Middle frontal gyrus (tissue), 1 donor: ENCODE measurements around the gene SLC6A7.
"Not testable (repeated sequence)": the region's sequence is repeated elsewhere in the genome, so short reads cannot be mapped to it uniquely, and the experiment has no call there.

Source experiments
- DNase-seq: peaks from one replicate; pipeline ENCODE4 v3.0.0-alpha.2; 2015; ENCODE audit warnings: low spot score; ENCODE audit errors: extremely low spot score

The SLC6A7 gene

GRCh38 chr5:150239794-150240122, 49.9 kb downstream of the SLC6A7 start:
- DNase-seq, result no peak

GRCh38 chr5:150241298-150242160, 51.7 kb downstream of the SLC6A7 start:
- DNase-seq, result no peak

- no peak for DNase-seq
Measured at GRCh38 chr5:150242251-150242894, 52.5 kb downstream of the SLC6A7 start.

GRCh38 chr5:150243590-150243989, 53.7 kb downstream of the SLC6A7 start:
- DNase-seq, result no peak

- no peak for DNase-seq
Measured at GRCh38 chr5:150244209-150244608, 54.3 kb downstream of the SLC6A7 start.

GRCh38 chr5:150245111-150245789, 55.4 kb downstream of the SLC6A7 start:
- no peak for DNase-seq

- no peak for DNase-seq
Measured at GRCh38 chr5:150245808-150246207, 55.9 kb downstream of the SLC6A7 start.

- no peak for DNase-seq
Measured at GRCh38 chr5:150246429-150246828, 56.6 kb downstream of the SLC6A7 start.

GRCh38 chr5:150246835-150247234, 57.0 kb downstream of the SLC6A7 start:
- DNase-seq, result no peak

GRCh38 chr5:150247726-150248125, 57.9 kb downstream of the SLC6A7 start:
- DNase-seq, result no peak

GRCh38 chr5:150248493-150248892, 58.6 kb downstream of the SLC6A7 start:
- not testable (repeated sequence) for DNase-seq

GRCh38 chr5:150248946-150249345, 59.1 kb downstream of the SLC6A7 start:
- no peak for DNase-seq

- DNase-seq, result no peak
Measured at GRCh38 chr5:150249744-150250143, 59.9 kb downstream of the SLC6A7 start.

GRCh38 chr5:150251504-150251903, 61.6 kb downstream of the SLC6A7 start:
- DNase-seq, result no peak

- no peak for DNase-seq
Measured at GRCh38 chr5:150252489-150252888, 62.6 kb downstream of the SLC6A7 start.

GRCh38 chr5:150253416-150254208, 63.8 kb downstream of the SLC6A7 start:
- no peak for DNase-seq

- no peak for DNase-seq
Measured at GRCh38 chr5:150254363-150254762, 64.5 kb downstream of the SLC6A7 start.

GRCh38 chr5:150254774-150255173, 64.9 kb downstream of the SLC6A7 start:
- no peak for DNase-seq

- no peak for DNase-seq
Measured at GRCh38 chr5:150255659-150256409, 66.0 kb downstream of the SLC6A7 start.

GRCh38 chr5:150256410-150257064, 66.7 kb downstream of the SLC6A7 start:
- DNase-seq, result no peak
